Myocyte (in vitro differentiated cells): Measurements from ENCODE around the gene KRTAP21-2. TPM values are rescaled to one million over a fixed set of nuclear protein-coding genes. Genes with fewer than 3 reads are reported as not detected.

Experiments
- total RNA-seq: library from RNA; depleted of rRNA; stranded (reverse); fragments of >200 nt; gene quantifications from 2 replicates; pipeline ENCODE4 v1.2.3, GENCODE V29; 2014

The KRTAP21-2 gene
- total RNA-seq, 1 donor from 2014 or later = not detected

Other genes with a start within 250 kb of the KRTAP21-2 start
- not detected in 2 replicates for gene KRTAP19-5, start 245.1 kb downstream of the KRTAP21-2 start, total RNA-seq
- gene KRTAP19-6, start 205.4 kb downstream of the KRTAP21-2 start, total RNA-seq = not detected in 2 replicates
- not detected in 2 replicates for gene KRTAP19-7, start 185.9 kb downstream of the KRTAP21-2 start, total RNA-seq
- gene KRTAP22-2, start 156.9 kb downstream of the KRTAP21-2 start, total RNA-seq = not detected in 2 replicates
- not detected in 2 replicates for gene KRTAP6-3, start 154.8 kb downstream of the KRTAP21-2 start, total RNA-seq
- not detected in 2 replicates for gene KRTAP6-2, start 148.4 kb downstream of the KRTAP21-2 start, total RNA-seq
- not detected in 2 replicates for gene KRTAP22-1, start 146.2 kb downstream of the KRTAP21-2 start, total RNA-seq
- not detected in 2 replicates for gene KRTAP6-1, start 133.3 kb downstream of the KRTAP21-2 start, total RNA-seq
- gene KRTAP20-1, start 130.8 kb downstream of the KRTAP21-2 start, total RNA-seq = not detected in 2 replicates
- not detected in 2 replicates for gene KRTAP20-4, start 126.6 kb downstream of the KRTAP21-2 start, total RNA-seq
- gene KRTAP20-2, start 112.1 kb downstream of the KRTAP21-2 start, total RNA-seq = not detected in 2 replicates
- gene KRTAP20-3, start 104.4 kb downstream of the KRTAP21-2 start, total RNA-seq = not detected in 2 replicates
- not detected in 2 replicates for gene KRTAP21-3, start 28.5 kb downstream of the KRTAP21-2 start, total RNA-seq
- not detected in 2 replicates for gene KRTAP21-1, start 8.2 kb upstream of the KRTAP21-2 start, total RNA-seq
- gene KRTAP8-1, start 66.0 kb upstream of the KRTAP21-2 start, total RNA-seq = not detected in 2 replicates
- gene KRTAP7-1, start 82.5 kb upstream of the KRTAP21-2 start, total RNA-seq = not detected in 2 replicates
- not detected in 2 replicates for gene KRTAP11-1, start 134.3 kb upstream of the KRTAP21-2 start, total RNA-seq